Germinal center (tissue), 1 donor: Measurements from ENCODE around the gene TXNDC11.

ENCODE experiments used
- DNase-seq: peaks from one replicate; pipeline ENCODE4 v3.0.0; 2012; ENCODE audit warnings: mixed read lengths, low spot score

TXNDC11 gene

DNA sequence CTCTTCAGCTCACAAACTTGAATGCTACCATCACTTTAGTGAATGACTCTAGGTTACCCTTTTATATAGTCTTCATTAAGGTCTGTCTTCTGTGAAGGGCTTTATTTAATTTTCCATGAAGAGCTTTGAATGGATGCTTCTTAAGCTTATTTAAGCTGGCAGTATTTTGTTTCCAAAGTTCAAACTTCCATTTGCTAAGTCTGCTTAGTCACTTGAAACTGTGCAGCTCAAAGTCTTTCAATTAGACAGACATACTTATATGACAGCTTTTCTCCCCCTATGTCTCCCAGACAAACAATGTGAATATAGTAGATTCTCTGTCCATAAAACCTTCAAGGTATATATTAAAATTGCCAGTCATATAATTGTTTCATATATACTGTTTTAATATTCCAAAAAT is 23.5 kb downstream of the TXNDC11 start:
- DNase-seq = no peak

DNA sequence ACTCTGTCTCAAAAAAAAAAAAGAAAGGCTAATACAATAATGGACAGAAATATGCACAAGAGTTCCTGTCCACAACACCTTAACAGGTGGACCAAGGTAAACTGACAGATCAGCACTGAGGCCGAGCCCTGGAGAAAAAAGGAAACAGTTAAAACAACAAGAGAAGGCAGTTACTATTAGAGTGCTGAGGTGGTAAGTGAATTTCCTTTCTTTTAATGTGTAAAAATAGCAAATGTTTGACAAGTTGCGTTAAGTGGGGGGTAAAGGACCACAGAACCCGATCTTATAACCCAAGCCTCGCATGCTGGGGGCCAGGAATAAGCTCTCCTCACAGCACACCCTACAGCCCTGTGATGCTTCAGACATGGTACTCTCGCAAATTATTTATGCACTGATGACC is 24.8 kb downstream of the TXNDC11 start:
- no peak for DNase-seq

DNA sequence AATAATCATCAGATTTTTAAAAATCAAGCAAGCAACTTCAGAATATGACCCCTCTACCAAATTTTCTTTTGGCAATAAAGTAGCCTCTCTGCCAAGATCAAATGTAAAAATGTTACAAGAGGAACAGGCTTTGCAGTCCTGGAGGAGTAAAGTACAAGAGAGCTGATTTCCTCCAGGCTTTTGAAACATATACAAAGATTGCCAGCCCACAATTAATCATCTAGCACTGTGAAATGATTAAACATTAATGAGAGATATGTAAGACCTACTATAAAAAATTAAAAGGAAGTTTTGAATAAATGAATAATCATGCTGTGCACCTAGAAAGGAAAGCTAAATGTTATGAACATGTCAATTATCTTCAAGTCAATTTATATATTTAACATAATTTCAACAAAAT is 26.3 kb downstream of the TXNDC11 start:
- no peak for DNase-seq

DNA sequence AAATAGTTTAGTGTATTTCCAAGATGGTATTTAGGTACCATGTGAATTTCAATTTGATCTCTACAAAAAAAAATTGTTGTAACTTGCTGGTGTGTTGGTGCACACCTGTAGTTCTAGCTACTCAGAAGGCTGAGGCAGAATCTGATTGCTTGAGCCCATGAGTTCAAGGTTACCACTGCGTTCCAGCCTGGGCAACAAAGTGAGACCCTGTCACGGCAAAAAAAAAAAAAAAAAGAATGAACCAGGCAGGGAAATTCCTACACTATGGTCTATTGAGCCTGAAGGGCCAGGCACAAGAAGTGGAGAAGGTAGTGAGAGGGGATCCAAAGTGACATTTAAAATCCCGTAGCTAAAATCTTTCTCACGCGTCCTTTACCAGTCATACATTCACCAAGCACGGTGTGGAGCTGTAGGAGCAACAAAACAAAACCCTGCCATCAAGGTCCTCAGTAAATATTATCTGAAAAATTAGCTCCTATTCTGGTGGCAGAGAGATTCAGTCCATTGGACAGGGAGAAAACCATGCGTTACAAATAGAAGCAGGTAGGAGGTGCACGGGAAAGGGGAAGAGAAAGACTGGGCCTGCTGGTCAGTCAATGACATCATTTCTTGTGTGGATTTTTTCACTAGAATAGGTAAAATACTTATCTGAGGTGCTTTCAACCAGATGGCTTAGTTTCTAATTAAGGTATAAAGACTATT is 27.3 kb downstream of the TXNDC11 start:
- no peak for DNase-seq

DNA sequence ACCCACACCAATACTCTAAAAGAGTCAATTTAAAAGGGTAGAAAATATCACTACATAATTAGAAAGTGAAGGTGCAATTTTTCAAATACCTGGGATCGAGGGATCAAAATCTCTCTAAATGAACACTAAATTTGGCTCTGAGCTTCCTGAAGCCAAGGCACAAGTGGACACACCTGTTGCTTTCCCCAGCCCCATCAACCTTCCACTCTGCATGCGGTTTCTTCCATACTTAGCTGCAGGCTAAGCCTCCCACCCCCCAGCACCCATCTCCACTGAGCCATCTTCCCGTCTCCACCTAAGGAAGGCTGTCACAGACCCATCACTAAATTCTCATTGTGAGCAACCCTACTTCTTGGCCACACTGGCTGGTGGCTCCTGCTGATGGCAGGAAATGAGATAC is 30.5 kb downstream of the TXNDC11 start:
- no peak for DNase-seq

DNA sequence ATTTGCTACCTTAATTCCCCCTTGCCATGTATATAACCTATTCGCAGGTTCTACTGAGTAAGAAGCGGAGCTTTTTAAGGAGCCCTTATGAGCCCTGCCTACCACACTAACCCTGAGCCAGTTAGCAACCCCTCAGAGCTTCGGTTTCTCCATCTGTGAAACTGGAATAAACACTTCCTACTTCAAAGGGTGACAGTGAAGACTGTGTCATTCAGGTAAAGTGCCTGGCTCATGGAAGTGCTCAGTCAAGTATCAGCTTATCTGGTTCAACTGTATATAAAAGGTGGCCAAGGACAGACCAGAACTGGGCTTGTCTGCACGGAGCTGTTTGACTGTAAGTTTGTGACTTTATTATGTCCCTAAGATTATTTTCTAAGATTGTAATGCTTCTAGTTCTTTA is 31.0 kb downstream of the TXNDC11 start:
- no peak for DNase-seq

DNA sequence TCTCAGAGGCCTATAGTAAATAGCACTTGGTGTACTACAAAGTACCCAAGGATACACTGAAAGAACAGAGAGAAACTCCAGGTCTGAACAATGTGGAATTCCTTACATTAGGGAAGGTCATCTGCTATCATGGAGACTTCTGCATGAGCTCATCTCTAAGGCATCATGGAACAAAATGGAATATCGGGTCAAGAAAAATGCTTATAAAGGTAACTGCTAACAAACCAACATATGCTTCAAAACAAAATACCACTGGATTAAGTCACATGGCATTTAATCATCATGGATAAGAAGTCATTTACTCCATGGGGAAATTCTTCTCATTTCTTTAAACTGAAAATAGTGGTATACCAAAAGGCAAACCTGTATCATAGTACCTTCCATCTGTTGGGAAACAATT is 34.2 kb downstream of the TXNDC11 start:
- DNase-seq = no peak

DNA sequence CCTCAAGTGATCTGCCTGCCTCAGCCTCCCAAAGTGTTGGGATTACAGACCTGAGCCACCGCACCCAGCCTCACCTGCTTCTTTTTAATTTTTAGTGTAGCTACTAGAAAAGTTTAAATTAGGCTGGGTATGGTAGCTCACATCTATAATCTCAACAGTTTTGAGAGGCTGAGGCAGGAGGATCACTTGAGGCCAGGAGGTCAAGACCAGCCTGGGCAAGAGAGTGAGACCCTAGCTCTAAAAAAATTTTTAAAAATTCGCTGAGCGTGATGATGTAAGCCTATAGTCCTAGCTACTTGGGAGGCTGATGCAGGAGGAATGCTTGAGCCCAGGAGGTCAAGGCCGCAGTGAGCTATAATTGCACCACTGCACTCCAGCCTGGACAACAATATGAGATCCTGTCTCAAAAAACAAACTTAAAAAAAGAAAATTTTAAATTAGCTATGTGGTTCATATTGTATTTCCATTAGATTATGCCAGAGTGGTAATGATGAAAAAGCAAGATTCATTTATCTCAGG is 34.9 kb downstream of the TXNDC11 start:
- DNase-seq = no peak

DNA sequence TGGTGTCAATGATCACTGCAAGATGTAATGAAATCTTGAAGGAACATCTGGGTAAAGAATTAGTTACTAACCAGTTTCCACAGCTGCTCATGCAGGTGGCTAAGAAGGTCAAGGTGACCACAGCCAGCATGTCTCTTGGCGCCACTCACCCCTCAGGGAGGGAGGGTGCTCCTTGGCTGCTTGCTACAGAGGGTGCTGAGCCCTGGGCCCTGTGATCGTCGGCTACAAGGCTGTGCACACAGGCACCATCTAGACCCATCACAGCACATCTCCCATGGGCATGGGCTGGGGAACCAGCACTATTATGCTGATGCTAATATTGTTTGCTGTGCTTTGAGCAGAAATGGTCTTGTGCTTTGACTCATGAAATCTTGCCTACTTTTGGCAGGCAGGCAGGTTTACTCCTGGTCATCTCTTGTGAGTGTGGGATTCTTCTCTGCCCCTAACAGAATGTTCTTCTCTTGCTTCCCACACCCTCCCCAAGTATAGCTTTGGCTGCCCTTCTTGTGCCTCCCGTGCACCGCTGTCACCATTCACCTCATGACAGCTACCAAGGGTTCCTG is 36.4 kb downstream of the TXNDC11 start:
- no peak for DNase-seq

DNA sequence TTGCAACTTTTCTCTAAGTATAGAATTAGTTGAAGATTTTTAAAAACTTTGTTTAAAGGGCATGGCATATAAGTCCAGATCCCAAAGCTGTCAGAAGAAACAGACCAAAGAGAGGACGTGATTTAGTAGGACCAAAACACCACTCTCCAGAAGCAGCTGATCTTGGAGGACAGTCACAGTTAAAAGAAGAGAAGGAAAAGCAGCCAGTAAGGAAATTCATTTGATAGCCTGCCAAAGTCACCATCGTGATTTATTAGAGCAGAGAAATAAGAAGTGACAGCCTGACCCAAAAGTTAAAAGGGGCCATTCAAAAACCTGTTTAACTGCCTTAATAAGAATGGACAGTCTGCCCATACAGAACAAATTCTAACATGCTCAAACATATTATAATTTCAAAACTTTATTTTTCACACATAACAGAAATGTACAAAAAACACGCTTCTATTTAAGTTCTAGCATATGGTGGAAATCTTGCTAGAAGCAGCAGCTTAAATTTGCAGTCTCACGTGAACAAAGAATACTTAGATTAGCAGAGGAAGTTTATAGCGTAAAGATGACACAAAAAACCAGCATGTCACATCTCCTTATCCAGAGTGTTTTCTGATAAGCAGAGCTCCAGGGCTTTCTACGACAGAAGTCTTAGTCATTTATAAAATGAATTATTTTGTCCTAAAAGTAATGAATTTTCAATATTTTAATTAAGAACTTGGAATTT is 37.2 kb downstream of the TXNDC11 start:
- DNase-seq = no peak

DNA sequence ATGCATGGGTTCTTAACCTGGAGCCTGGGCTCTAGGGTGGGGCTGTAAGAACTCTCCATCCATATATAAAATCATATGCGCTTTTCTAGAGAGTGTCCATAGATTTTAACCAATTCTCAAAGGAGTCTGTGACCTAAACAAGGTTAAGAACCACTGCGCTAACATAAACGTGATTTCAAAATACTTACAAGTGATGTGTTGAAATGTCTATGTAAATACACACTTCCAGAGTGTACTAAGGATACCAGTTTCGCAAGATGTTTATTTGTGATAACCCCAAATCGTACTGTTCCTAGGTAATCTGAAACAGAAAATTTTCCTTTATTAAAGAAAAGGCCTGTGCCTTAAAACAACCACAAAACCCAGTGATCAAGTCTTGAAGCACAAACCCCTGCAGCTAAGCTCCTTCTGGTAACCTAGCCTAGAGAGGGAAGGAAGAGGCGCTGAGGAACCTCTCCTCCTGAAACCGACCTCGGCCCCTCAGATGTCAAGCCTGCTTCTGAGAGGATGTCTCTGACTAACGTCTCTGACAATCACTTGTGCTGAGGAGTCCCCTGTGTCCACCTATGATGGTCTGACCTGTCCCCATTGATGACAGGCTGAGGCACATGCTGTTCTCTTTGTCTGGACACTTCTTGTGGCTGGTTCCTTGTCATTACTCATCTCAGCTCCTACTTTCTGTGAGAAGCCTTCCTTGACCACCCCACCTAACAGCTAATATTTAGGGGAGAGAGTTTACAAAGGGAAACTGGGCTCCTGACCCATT is 42.2 kb downstream of the TXNDC11 start:
- DNase-seq = no peak

DNA sequence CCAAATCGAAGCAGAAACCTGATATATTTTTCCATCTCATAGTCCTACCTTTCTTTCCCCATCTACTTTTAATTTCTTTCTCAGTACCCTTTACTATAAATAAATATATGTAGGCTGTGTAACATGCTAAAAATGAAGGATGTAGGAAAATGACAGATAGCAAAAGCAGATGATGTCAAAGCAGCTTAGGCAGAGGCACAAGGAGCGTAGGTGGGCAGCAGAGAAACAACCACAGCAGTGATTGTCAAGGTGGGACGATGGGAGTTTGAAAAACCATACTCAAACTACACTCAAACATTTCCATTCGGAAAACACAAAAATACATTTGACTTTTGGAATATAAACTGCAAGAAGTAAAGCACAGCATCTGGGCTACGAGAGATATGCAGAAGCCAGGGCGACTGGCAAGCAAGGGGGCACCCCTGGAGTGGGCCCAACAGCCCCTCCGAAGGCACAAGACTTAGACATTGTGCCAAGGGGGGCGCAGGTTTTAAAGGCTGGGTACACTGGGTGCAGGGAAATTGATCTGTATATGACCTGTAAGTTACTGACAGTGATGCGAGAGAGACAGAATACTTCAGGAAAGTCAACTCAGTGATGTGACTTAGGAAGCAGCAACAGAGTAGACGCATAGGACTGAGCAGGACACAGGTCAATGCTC is 43.3 kb downstream of the TXNDC11 start:
- DNase-seq = no peak

DNA sequence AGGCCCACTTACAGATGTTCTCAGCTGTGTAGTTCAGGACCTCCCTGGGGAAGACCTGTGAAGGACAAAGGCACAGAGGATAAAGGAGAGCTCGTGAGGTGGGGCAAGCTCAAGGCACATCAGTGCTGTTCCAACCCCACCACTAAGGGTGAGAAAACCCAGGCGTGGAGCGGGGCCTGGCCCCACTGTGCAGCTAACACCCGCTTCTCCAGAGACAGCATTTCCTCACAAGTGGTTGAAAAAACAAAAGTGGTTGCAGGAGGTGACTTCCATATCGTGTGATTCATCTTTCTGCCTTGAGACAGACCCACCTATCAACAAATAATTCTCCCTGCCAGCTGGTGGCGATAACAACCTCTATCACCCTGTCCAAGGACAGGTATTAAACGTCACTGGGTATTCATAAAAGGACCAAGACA is 44.4 kb downstream of the TXNDC11 start:
- DNase-seq = no peak

DNA sequence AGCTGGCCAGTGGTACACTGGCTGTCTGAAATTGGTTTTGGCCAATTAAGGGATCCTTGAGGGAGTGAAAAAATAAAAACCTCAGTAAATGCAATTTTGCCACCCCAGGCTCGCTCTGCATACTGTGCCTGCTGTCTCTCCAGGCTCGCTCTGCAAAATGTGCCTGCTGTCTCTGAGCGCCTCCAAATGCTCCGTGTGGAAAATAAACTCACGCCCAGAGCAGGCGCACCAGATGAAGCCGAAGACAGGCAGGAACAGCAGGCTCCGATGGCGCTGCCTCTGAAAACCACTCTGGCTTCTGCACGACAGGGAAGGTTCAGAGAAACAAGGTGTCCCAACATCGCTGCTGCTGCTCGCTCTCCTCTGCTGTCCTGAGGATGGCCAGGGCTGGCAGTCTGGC is 45.3 kb downstream of the TXNDC11 start:
- DNase-seq = no peak

DNA sequence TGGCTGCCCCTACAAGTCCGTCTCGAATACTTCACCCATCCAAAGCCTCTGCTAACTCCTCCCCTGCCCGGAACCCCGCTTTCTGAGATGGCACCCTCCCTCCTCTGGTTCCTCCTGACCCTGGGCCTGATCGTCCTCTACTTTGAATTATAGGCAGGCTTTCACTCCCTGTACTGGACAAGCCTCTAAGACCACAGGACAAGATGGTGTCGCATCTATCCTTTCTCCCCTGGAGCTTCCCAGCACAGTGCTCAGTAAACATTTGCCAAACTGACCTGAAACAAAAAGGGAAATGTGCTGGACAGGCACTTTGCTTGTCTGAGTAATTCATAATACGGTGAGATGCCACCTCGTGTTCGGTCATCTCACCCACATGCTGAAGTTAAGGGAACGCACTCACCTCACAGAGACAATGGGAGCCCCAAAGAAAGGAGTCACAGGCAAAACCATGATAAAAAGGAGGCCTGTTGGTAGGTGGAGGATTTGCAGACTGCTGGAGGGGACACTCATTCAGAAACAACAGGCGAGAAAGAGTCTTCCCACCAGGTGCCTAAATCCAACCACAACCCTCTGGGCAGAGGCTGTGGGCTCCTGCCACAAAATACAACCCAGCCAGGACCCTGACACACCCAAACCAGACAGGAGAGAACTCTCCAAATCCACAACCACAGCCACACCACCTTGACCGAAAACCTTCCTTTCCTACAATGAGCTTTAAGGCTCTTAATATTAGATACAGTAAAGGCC is 46.2 kb downstream of the TXNDC11 start:
- DNase-seq = no peak

DNA sequence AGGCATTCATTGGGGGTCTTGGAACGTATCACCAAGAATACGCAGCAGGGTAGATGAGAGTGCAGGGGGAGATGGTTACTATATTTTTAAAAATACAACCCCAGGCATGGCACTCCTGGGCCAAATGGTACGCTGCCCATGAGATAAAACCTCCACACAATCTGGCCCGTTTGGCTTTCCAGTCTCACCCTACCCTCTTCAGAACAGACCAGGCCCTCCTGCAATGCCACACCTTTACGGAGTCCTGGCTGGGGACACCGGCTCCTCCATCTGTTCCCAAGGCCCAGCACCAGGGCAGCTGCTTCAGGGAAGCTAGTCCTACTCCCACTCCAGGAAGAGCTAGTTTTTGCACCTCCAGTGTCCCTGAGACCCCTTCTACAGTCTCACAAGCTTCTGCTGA is 50.0 kb downstream of the TXNDC11 start:
- DNase-seq = no peak

DNA sequence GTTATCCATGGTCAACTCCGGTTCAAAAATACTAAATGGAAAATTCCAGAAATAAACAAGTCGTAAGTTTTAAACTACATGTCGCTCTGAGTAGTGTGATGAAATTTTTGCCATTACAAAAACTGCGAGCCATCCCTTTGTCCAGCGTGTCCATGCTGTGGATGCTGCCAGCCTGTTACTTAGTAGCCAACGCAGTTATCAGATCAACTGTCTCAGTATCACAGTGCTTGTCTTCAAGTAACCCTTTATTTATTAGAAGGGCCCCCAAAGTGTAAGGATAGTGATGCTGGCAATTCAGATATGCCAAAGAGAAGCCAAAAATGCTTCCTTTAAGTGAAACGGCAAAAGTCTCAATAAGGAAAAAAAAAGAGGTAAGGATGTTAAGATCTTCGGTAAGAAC is 50.5 kb downstream of the TXNDC11 start:
- no peak for DNase-seq

DNA sequence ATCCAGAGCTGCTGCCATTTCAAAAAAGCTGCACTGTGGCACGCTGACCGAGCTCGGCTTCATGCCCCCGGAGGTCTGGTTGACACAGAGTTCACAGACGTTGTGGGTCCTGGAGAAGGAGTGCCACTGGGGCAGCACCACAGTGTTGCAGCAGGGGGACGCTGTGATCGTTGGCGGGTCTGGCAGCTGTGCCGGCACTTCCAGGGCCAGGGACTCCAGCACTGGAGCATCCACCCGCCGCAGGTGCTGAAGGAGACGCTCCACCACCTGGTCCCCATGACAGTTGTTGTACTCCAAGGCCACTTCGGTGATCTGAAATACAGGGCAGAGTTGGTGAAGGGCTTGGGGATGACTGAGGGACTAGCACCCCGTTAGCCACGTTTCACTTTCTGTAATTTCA is 50.9 kb downstream of the TXNDC11 start:
- no peak for DNase-seq

DNA sequence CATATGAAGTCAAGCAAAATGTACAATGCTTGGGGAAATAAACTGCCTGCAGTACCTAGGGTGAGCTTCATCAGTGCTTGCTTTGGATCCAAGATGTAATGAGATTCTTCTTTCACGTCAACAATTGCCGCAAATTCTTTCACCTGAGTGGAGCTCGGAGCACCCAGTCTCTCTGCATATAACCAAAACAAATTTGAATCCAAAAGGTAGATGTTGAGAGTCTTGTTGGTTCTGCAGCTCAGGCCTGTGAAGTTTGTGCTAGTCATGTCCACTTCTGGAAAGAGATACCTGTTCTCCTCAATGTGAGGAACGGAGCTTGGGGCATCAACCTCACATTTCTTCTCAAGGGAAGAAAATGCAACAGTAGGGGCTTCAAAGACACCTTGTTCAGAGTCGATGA is 51.4 kb downstream of the TXNDC11 start:
- DNase-seq = no peak

DNA sequence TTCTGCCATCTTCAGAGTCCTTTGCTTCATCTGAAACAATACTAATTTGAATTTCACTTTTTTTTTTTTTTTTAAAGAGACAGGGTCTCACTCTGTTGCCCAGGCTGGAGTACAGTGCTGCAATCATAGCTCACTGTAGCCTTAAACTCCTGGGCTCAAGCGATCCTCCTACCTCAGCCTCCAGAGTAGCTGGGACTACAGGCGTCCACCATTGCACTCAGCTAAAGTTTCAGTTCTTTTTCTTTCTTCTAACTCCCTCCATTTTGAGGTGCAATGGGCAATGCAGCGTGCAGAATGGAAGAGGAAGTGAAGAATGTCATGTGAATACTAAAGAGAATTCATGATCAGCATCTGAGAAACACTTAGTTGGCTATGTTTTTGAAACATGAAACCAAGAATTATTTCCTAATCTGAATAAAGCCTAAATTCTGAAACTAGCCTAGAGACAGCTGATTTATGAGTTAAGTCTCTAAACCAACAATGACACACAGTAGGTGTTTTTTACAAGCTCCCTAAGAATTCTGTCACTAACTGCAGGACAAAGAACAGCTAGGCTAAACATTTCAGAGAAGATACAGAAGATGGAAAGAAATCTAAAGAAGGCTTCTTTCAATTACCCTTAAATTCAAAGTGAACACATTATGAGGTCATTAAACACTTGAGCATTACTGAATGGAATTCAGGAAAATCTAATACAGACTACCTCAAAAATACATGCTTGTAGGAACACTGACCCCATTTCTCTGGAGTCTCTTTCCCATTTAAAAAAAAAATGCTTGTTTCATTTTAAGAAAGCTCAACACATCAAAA is 53.4 kb downstream of the TXNDC11 start:
- peak; percentile 46 for DNase-seq

DNA sequence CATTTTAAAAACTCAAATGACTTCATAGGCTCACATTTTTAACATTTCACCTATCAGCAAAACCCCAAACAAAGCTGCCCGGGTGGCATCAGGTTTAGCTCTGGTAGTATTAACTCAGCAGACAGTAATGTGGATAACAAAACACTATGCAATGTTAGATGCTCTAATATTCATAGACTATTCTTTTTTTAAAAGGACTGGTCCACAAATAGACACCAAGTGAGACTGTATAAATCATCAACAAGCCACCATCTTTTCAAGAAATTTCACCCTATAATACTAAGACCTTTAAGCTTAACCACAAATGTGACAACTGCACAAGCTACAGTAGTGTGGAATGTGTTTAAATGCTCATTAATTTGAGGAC is 54.2 kb downstream of the TXNDC11 start:
- DNase-seq = no peak
